GM12878 (cell line): Measurements from ENCODE around the gene SSBP3. TPM values are rescaled to one million over a fixed set of nuclear protein-coding genes. Genes with fewer than 3 reads are reported as not detected.

Experiments
- ATAC-seq: fragments of 200-7000 bp; cut with Tn5 transposase; 3 replicates; pipeline ENCODE4 v1.9.1; 2020; ENCODE audit warnings: mild to moderate bottlenecking, moderate library complexity
- BruUV-seq: library from RNA; stranded (reverse); fragments of 400-500 nt; replicated peaks from 2 replicates; lab custom pipeline; 2021; lab: Mats Ljungman, UMichigan
- CTCF ChIA-PET: fragments of 300-600 bp; sonication (Branson Sonifier 250); formaldehyde crosslinking; extraction: SDS; loops from one replicate; lab custom pipeline; 2021; ENCODE audit warnings: inconsistent platforms; lab: Yijun Ruan, JAX
- POLR2A ChIA-PET: fragments of 350-600 bp; formaldehyde crosslinking; extraction: SDS; loops from one replicate; lab custom pipeline; 2021; ENCODE audit warnings: inconsistent platforms; lab: Charles Lee
- RAD21 ChIA-PET: fragments of 300-600 bp; sonication (Branson Sonifier 250); formaldehyde crosslinking; loops from one replicate; lab custom pipeline; 2023; ENCODE audit warnings: antibody characterized with exemption; ENCODE audit not compliant: unreplicated experiment; lab: Charles Lee
- SMC1A ChIA-PET: fragments of 300-600 bp; sonication (Branson Sonifier 250); formaldehyde crosslinking; loops from one replicate; lab custom pipeline; 2023; ENCODE audit not compliant: unreplicated experiment, uncharacterized antibody; lab: Charles Lee
- DNase-seq: peaks from one replicate; pipeline ENCODE4 v3.0.0-alpha.2; 2011; ENCODE audit warnings: low read depth, low spot score
- FAIRE-seq: peaks from 3 replicates; lab custom pipeline; 2011; peaks lifted over from hg19 to GRCh38; lab: Jason Lieb, UNC
- H2AFZ ChIP-seq: 2 replicates; pipeline ENCODE4 v1.6.0; 2011; ENCODE audit warnings: low read depth, low read length, control low read depth; ENCODE audit not compliant: control insufficient read depth
- H3K27ac ChIP-seq: 2 replicates; pipeline ENCODE4 v1.5.1; 2011; ENCODE audit warnings: control low read depth; ENCODE audit not compliant: control insufficient read depth, insufficient read depth
- H3K27me3 ChIP-seq, 2 experiments: replicated peaks in 1 of 2; 2 replicates each; pipeline versions ENCODE4 v1.6.0 to v1.6.1; 2011; ENCODE audit warnings: low read length in 1 of 2; ENCODE audit not compliant: control insufficient read depth in 2 of 2, insufficient read depth in 2 of 2
- H3K36me3 ChIP-seq, 2 experiments: 2 replicates each; pipeline ENCODE4 v1.5.1; 2011; ENCODE audit warnings: low read length in 1 of 2; ENCODE audit not compliant: control insufficient read depth in 2 of 2, insufficient read depth in 2 of 2
- H3K4me1 ChIP-seq: 2 replicates; pipeline ENCODE4 v1.6.1; 2011; ENCODE audit warnings: mild to moderate bottlenecking, low read length, moderate library complexity, mixed read lengths; ENCODE audit not compliant: control insufficient read depth, insufficient read depth
- H3K4me2 ChIP-seq: 2 replicates; pipeline ENCODE4 v1.6.0; 2011; ENCODE audit warnings: control low read depth; ENCODE audit not compliant: control insufficient read depth, insufficient read depth
- H3K4me3 ChIP-seq: fragments of 200-600 bp; sonication (generic); 2 replicates; pipeline ENCODE4 v1.5.1; 2016
- H3K79me2 ChIP-seq: 2 replicates; pipeline ENCODE4 v1.6.0; 2011; ENCODE audit warnings: low read length; ENCODE audit not compliant: control insufficient read depth, insufficient read depth
- H3K9ac ChIP-seq: 2 replicates; pipeline ENCODE4 v1.8.0; 2011; ENCODE audit warnings: low read length, control low read depth, mixed read lengths; ENCODE audit not compliant: control insufficient read depth, insufficient read depth
- H3K9me3 ChIP-seq: replicated peaks from 3 replicates; pipeline ENCODE4 v1.5.1; 2011; ENCODE audit warnings: mild to moderate bottlenecking, low read length; ENCODE audit not compliant: control insufficient read depth, insufficient read depth
- H4K20me1 ChIP-seq: 2 replicates; pipeline ENCODE4 v1.6.0; 2011; ENCODE audit not compliant: control insufficient read depth, insufficient read depth
- CREB1 ChIP-seq: IDR thresholded peaks from 2 replicates; pipeline ENCODE4 v1.6.1; 2012; ENCODE audit warnings: low read depth, mild to moderate bottlenecking, inconsistent platforms
- FOXK2 ChIP-seq: fragments of 450-650 bp; IDR thresholded peaks from 2 replicates; pipeline ENCODE4 v1.6.1; 2017; ENCODE audit warnings: mild to moderate bottlenecking, moderate library complexity
- HDAC2 ChIP-seq: fragments of 200-600 bp; sonication (generic); IDR thresholded peaks from 2 replicates; pipeline ENCODE4 v1.6.1; 2017
- KAT2A ChIP-seq: conservative IDR thresholded peaks from 2 replicates; pipeline ENCODE4 v1.6.1; 2011; ENCODE audit warnings: low read depth, low read length; ENCODE audit not compliant: control insufficient read depth
- KDM1A ChIP-seq: fragments of 200-600 bp; sonication (generic); IDR thresholded peaks from 2 replicates; pipeline ENCODE4 v1.6.1; 2016; ENCODE audit warnings: borderline replicate concordance
- NFYB ChIP-seq: IDR thresholded peaks from 2 replicates; pipeline ENCODE4 v1.6.1; 2011; ENCODE audit warnings: low read depth, mild to moderate bottlenecking, low read length, improper control_type of control experiment, moderate library complexity; ENCODE audit not compliant: insufficient read depth
- PAX5 ChIP-seq: IDR thresholded peaks from 2 replicates; pipeline ENCODE4 v1.6.1; 2011; ENCODE audit warnings: low read depth, low read length, borderline replicate concordance
- PML ChIP-seq: IDR thresholded peaks from 2 replicates; pipeline ENCODE4 v1.6.1; 2012; ENCODE audit warnings: low read length, inconsistent platforms
- RFX5 ChIP-seq: IDR thresholded peaks from 2 replicates; pipeline ENCODE4 v1.6.1; 2011; ENCODE audit warnings: low read depth, low read length, improper control_type of control experiment
- SPI1 ChIP-seq: IDR thresholded peaks from 2 replicates; pipeline ENCODE4 v1.6.1; 2011; ENCODE audit warnings: low read depth, mild to moderate bottlenecking, low read length, moderate library complexity, borderline replicate concordance; ENCODE audit not compliant: insufficient read depth
- SREBF2 ChIP-seq: IDR thresholded peaks from 2 replicates; pipeline ENCODE4 v1.6.1; 2012; ENCODE audit warnings: mild to moderate bottlenecking, low read length
- ZNF217 ChIP-seq: fragments of 450-650 bp; IDR thresholded peaks from 2 replicates; pipeline ENCODE4 v1.6.1; 2017; ENCODE audit warnings: antibody characterized with exemption, mild to moderate bottlenecking
- WGBS: methylation state at CpG from one replicate; pipeline ENCODE4 v1.1.6; 2016; ENCODE audit warnings: low lambda C conversion rate; ENCODE audit not compliant: insufficient replicate concordance, insufficient coverage; ENCODE audit errors: missing lambda C conversion rate; 5-methylcytosine and 5-hydroxymethylcytosine counted together
- in situ Hi-C: fragments of 300-500 bp; cut with MboI; formaldehyde crosslinking; loops from 9 replicates; pipeline ENCODE4 v1.14.3; 2018; ENCODE audit warnings: mixed read lengths
- intact Hi-C: fragments of 100-400 bp; cut with micrococcal nuclease; formaldehyde crosslinking; loops from one replicate; pipeline ENCODE4 v1.14.2; 2022; ENCODE audit not compliant: unreplicated experiment
- polyA plus RNA-seq, 11 experiments: library from polyadenylated mRNA; depleted of rRNA in 4 of 11; unstranded in 6 of 11; stranded (reverse) in 5 of 11; fragments of >200 nt; fragmentation: Nextera tagmentation in 4 of 11; fragmentation: Illumina TruSeq in 1 of 11; extraction: Ambion mirVana in 4 of 11; extraction: Trizol in 1 of 11; gene quantifications; 1 replicate in 1 of 11; 2 replicates in 10 of 11; pipeline versions ENCODE4 v1.2.1 to v1.2.3, GENCODE V29; 2011 to 2016; ENCODE audit warnings: inconsistent platforms in 2 of 11, missing spikeins in 2 of 11, low read depth in 1 of 11
- total RNA-seq, 4 experiments: library from RNA; depleted of rRNA in 3 of 4; stranded (reverse); fragments of >200 nt in 3 of 4; fragmentation: Illumina TruSeq in 1 of 4; extraction: Trizol in 1 of 4; gene quantifications; 2 replicates each; pipeline versions ENCODE4 v1.2.1 to v1.2.3, GENCODE V29; 2013 to 2021
- TF ChIP-seq, protein P1 (sequence below): fragments of 450-650 bp; IDR thresholded peaks from 2 replicates; pipeline ENCODE4 v1.6.1; 2017; ENCODE audit warnings: borderline replicate concordance

SSBP3 gene
- total and polyA plus RNA-seq, 10 of the 15 experiments (the other 5 are each of a cell fraction or from before 2014, with no cell fraction given): 4.1 to 51.7 (median 17.1) TPM

DNA sequence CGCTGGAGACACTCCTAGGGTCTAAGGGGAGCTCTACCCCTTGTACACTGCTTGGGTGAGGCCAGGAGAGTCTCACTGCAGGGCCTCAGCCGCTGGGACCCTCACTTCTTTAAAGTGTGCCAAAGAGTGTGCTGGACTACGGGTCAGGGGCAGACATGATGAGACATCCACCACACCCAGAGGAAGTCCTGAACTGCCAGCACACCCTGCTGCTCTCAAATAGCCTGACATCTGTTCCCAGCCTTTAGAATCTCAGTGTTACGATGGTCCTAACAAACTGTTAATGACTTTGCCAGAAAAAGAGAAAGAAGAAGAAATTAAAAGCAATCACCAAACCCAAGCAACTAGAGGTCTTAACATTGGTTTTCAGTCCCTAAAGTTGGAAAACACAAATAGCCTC, 157.2 kb downstream of the SSBP3 start:
- H3K79me2 ChIP-seq: no peaks in the 10 kb centered on the region
- H3K4me3 ChIP-seq: no peak overlapping the region
- no peaks in the 10 kb centered on the region for H3K4me1 ChIP-seq
- no peak overlapping the region for H3K9ac ChIP-seq
- ATAC-seq (no peak), DNase-seq (no peak), FAIRE-seq (no peak)
- 81% methylated on average over 4 of the region's 4 CpGs for WGBS
- no peak overlapping the region for H3K4me2 ChIP-seq
- no peak for TF ChIP-seq HDAC2
- TF ChIP-seq KDM1A: no peak
- no peak for TF ChIP-seq NFYB
- no peak for TF ChIP-seq SREBF2
- no peak for TF ChIP-seq ZNF217
- no peak for TF ChIP-seq CREB1
- TF ChIP-seq, protein P1, sequence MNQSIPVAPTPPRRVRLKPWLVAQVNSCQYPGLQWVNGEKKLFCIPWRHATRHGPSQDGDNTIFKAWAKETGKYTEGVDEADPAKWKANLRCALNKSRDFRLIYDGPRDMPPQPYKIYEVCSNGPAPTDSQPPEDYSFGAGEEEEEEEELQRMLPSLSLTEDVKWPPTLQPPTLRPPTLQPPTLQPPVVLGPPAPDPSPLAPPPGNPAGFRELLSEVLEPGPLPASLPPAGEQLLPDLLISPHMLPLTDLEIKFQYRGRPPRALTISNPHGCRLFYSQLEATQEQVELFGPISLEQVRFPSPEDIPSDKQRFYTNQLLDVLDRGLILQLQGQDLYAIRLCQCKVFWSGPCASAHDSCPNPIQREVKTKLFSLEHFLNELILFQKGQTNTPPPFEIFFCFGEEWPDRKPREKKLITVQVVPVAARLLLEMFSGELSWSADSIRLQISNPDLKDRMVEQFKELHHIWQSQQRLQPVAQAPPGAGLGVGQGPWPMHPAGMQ: no peak
- no peak for TF ChIP-seq SPI1
- no peak for TF ChIP-seq PML
- TF ChIP-seq KAT2A: no peak
- no peak for TF ChIP-seq RFX5
- no peak for TF ChIP-seq FOXK2
- no peak for TF ChIP-seq PAX5
- H3K36me3 ChIP-seq: peaks cover 0 to 17% of the 10 kb centered on the region in 2 experiments; a peak in 3 of 4 replicates
- ChIA-PET CTCF (no interaction called here), SMC1A (no interaction called here), POLR2A (no interaction called here), RAD21 (no interaction called here)
- no peaks in the 10 kb centered on the region for H3K9me3 ChIP-seq
- BruUV-seq: no TSS peak
- no peak overlapping the region for H3K27ac ChIP-seq
- H2AFZ ChIP-seq: no peak overlapping the region
- H3K27me3 ChIP-seq: no peaks in the 10 kb centered on the region
- in situ Hi-C loops (no loop called here), intact Hi-C loops (no loop called here)
- H4K20me1 ChIP-seq: no peaks in the 10 kb centered on the region
